ENCODE data around the gene HPGDS.
"Not testable (repeated sequence)": the region's sequence is repeated elsewhere in the genome, so short reads cannot be mapped to it uniquely, and the experiment has no call there.

The HPGDS gene

GRCh38 chr4:94307231-94307871 lies 35.3 kb downstream of the HPGDS start:
- no peak for DNase-seq

- no peak for DNase-seq
Measured at GRCh38 chr4:94306713-94307112, 35.9 kb downstream of the HPGDS start.

- DNase-seq = no peak
Measured at GRCh38 chr4:94305466-94306225, 37.0 kb downstream of the HPGDS start.

GRCh38 chr4:94304365-94304971 lies 38.2 kb downstream of the HPGDS start:
- peak in 1 of 2 experiments; percentile 8 for DNase-seq

GRCh38 chr4:94302191-94302590 lies 40.4 kb downstream of the HPGDS start:
- no peak for DNase-seq

- no peak for DNase-seq
Measured at GRCh38 chr4:94298725-94299252, 43.8 kb downstream of the HPGDS start.

GRCh38 chr4:94295473-94295872 lies 47.2 kb downstream of the HPGDS start:
- DNase-seq = not testable (repeated sequence)

- not testable (repeated sequence) for DNase-seq
Measured at GRCh38 chr4:94293981-94294380, 48.7 kb downstream of the HPGDS start.

- DNase-seq = no peak
Measured at GRCh38 chr4:94290245-94290644, 52.4 kb downstream of the HPGDS start.

GRCh38 chr4:94285666-94286065 lies 57.0 kb downstream of the HPGDS start:
- no peak for DNase-seq

GRCh38 chr4:94284889-94285288 lies 57.7 kb downstream of the HPGDS start:
- DNase-seq = no peak

GRCh38 chr4:94278781-94279180 lies 63.9 kb downstream of the HPGDS start:
- no peak for DNase-seq

GRCh38 chr4:94277534-94277933 lies 65.1 kb downstream of the HPGDS start:
- no peak for DNase-seq

- no peak for DNase-seq
Measured at GRCh38 chr4:94276204-94276603, 66.4 kb downstream of the HPGDS start.

GRCh38 chr4:94274912-94275311 lies 67.7 kb downstream of the HPGDS start:
- no peak for DNase-seq

- DNase-seq = no peak
Measured at GRCh38 chr4:94271248-94271647, 71.4 kb downstream of the HPGDS start.

GRCh38 chr4:94267037-94267436 lies 75.6 kb downstream of the HPGDS start:
- no peak for DNase-seq

- DNase-seq = no peak
Measured at GRCh38 chr4:94262163-94263016, 80.2 kb downstream of the HPGDS start.

- no peak for DNase-seq
Measured at GRCh38 chr4:94256828-94257227, 85.8 kb downstream of the HPGDS start.

GRCh38 chr4:94256144-94256783 lies 86.4 kb downstream of the HPGDS start:
- DNase-seq = no peak

GRCh38 chr4:94253036-94253435 lies 89.6 kb downstream of the HPGDS start:
- no peak for DNase-seq

- DNase-seq = no peak
Measured at GRCh38 chr4:94251094-94251493, 91.5 kb downstream of the HPGDS start.
